Hypothalamus (tissue), 51 donors: ENCODE measurements around the gene SAT2.

Experiments used
- DNase-seq, 51 donors: peaks; one replicate each; lab custom pipeline; 2025; lab: John Stamatoyannopoulos, UW

SAT2 gene

GRCh38 chr17:7593296-7593695, 34.3 kb downstream of the SAT2 start:
- DNase-seq, result no peak

GRCh38 chr17:7592422-7593021, 35.1 kb downstream of the SAT2 start:
- no peak for DNase-seq

DNA sequence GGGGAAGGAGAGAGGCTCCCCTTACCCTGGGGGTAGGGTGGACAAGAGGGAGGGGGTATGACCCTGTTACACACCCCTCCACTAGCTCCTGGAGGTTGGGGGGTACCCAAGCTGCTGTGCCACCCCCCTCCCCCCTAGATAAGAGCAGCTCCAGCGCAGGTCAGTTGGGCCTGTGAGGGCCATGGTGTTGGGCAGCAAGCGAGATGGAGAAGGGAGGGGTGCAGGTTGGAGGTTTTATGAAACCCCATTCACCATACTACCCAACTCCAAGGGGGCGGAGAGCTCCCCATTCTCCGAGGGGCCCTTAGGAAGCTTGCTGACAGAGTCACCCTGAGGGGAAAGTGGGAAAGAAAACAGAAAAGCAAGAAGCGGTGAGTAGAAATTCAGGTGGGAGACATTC, 36.0 kb downstream of the SAT2 start:
- DNase-seq, result no peak

- DNase-seq, result no peak
Measured at GRCh38 chr17:7590743-7591142, 36.9 kb downstream of the SAT2 start.

- DNase-seq, result no peak
Measured at GRCh38 chr17:7589891-7590691, 37.5 kb downstream of the SAT2 start, which contains the start of gene SOX15. Gene SOX15 (minus strand): TSS chr17:7590094. CDS start chr17:7589676, 418 bp downstream.

DNA sequence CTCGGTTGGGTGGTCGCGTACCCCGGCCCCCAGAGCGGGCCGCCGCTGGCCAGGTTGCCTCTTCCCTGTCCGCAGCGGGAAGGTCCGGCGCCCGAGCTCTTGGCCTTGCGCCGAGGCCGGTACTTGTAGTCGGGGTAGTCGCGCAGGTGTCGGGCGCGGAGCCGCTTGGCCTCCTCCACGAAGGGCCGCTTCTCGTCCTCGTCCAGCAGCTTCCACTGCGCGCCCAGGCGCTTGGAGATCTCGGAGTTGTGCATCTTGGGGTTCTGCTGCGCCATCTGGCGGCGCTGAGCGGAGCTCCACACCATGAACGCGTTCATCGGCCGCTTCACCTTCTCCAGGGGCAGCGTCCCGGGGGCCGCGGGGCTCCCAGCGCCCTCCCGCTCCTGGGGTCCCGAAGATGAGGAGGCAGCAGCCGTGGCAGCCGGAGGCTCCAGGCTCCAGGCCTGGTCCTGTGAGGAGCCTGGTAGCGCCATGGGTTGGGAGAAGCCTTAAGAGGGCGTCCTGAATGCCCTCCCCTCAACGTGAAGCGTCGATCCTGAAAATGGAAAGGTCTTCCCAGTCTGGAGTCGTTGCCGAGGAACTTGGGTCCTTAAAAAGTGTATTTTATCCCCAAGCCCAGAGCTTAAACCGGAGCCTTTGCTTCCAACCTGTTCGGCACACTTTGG, 38.3 kb downstream of the SAT2 start:
- peak in 45 of 51 donors; percentile 26 to 88 (median 73) for DNase-seq

- peak in 1 of 51 donors; percentile 42 for DNase-seq
Measured at GRCh38 chr17:7588553-7589203, 38.9 kb downstream of the SAT2 start.

- no peak for DNase-seq
Measured at GRCh38 chr17:7587420-7588151, 40.0 kb downstream of the SAT2 start.

DNA sequence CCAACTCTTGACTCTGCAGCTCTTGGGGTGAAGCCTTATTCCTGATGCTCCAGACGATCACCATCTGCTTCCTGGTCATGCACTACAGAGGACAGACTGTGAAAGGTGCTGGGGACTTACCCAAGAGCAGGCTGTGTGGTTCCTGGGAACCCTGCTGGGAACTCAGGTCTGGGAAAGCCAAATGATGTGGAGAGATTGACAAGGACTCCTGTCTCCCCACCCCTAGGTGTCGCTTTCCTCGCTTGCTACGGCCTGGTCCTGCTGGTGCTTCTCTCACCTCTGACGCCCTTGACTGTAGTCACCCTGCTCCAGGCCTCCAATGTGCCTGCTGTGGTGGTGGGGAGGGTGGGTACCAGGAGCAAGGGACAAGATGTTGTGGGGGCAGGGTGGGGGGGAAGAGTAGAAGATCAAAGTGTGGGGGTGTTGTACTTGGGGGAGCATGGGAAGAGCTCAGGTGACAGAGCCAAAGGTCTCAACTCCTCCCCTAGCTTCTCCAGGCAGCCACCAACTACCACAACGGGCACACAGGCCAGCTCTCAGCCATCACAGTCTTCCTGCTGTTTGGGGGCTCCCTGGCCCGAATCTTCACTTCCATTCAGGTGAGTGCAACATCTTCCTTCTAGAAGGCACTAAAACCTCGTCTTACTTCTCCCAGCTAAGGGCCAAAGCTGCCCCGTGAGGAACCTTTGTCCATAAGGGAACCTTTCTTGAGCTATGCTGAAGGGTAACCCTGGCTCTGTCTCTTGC, 40.8 kb downstream of the SAT2 start:
- DNase-seq, result no peak

DNA sequence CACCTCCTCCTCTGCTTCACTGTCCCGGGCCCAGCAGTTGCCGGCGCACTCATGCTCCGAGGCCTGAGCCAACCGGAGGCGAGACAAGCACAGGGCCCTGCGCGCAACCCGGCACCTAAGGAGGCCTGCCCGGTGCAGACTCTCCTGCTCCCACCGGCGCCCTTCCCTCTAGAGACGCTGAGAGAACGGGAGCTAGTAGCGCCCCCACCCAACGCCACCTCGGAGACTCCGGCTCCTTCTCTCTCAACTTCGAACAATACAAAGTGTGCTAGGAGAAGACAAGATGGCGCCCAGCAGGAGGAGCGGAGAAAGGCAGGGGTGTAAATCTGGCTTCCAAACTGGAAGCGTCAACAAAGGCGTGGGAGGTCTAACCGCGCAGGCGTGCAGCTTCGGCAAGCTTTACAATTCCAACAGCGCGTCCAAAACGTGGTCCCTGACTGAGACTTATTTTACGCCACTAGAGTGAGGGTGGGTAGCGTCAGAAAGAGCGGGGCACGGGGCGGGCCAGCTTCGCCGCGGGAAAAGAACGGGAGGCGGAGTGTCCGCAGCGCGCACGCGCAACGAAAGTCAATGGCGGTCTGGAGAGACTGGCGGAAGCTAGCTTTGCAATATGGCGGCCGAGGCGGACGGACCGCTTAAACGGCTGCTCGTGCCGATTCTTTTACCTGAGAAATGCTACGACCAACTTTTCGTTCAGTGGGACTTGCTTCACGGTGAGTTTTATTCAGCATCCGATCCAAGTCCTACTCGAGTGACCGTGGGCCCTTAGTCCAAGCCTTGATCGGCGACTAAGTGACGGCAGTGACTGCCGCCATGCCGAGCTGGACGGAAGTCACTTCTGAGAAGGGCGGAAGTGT, 44.1 kb downstream of the SAT2 start, which contains the start of gene MPDU1:
Gene MPDU1 (plus strand): TSS at position 600 of the 857 bp plus-strand sequence. CDS start 11 bp downstream, at position 611.
- peak; percentile 82 to 99 (median 95) for DNase-seq

DNA sequence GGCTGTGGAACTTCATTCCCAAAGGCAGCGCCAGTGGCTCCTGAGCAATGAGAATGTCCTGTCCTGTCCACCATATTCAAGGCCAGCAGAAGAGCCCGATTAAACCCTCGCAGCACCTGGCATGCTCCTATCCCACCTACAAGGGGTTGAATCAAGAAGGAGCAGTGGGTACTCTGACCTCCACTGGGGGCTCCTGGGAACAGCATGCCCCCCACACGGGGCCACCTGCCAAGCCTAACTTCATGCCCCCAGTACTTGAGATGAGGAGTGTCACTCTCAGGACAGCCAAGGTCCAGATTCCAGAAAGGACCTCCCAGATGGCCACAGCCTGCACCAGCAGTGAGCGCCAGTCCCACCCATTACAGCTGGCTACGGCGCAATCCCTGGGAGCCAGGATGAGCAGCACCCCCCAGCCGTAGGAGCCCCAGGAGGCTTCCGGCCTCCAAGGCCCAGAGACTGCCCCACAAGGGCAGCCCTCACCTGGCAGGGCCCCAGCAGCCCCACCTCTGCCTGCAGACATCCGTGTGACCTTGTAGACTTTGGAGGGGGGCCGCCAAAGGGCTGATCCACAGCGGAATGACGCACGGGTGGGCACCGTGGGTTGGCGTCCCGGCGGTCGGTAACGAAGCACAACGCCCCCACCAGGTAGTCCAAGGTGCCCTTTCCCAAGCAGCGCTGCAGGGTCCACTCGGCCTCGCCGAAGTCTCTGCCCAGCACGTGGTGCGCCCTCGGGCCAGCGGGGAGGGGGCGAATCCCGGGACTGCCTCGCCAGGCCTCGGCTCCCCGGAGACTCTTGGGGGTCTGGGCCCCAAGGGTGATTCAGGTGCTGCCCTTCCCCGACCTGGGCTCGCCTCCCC, 45.0 kb downstream of the SAT2 start:
- peak in 2 of 51 donors; percentile 17 to 56 for DNase-seq

DNA sequence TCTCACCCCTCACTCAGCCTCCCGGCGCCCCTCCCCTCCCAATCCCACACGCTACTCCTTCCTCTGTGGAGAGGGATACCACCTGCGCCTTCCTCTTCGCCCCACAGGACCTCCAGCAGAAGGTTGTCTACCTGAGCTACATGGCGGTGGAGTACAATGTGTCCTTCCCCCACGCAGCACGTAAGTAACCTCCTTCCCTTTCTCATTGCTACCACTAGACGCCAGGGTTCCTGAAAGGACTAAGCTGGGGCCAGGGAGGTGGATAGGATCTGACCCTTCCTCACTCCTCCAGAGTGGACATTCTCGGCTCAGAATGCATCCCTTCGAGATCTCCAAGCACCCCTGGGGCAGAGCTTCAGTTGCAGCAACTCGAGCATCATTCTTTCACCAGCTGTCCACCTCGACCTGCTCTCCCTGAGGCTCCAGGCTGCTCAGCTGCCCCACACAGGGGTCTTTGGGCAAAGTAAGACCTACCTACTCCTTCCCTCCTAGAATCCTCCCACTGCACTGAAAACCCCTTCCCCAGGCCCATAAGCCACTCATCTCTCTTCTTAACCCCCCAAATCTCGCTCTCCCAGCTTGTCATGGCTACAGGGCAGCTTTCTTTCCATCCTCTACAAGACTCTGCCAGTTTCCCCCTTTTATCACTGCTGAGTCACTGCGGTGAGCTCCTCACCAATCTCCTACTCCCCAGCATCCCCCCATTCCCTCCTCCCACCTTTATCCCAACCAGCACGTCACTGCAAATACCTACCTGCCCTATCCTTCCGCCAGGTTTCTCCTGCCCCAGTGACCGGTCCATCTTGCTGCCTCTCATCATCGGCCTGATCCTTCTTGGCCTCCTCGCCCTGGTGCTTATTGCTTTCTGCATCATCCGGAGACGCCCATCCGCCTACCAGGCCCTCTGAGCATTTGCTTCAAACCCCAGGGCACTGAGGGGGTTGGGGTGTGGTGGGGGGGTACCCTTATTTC, 46.7 kb downstream of the SAT2 start:
- no peak for DNase-seq

DNA sequence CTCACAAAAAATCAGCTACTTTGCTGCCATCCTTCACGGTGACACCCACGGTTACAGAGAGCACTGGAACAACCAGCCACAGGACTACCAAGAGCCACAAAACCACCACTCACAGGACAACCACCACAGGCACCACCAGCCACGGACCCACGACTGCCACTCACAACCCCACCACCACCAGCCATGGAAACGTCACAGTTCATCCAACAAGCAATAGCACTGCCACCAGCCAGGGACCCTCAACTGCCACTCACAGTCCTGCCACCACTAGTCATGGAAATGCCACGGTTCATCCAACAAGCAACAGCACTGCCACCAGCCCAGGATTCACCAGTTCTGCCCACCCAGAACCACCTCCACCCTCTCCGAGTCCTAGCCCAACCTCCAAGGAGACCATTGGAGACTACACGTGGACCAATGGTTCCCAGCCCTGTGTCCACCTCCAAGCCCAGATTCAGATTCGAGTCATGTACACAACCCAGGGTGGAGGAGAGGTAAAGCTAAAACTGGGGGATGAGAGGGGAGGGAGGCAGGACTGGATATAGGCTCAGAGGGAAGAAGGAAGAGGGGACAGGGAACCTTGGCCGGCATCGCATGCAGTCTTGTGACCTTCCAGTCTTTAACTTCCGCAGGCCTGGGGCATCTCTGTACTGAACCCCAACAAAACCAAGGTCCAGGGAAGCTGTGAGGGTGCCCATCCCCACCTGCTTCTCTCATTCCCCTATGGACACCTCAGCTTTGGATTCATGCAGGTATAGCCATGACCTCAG, 47.6 kb downstream of the SAT2 start:
- DNase-seq, result peak in 1 of 51 donors; percentile 7

- DNase-seq, result peak in 23 of 51 donors; percentile 16 to 74 (median 47)
Measured at GRCh38 chr17:7579001-7579833, 48.4 kb downstream of the SAT2 start, which contains the start of gene CD68. Gene CD68 (plus strand): TSS chr17:7579638. CDS start chr17:7579678, 40 bp downstream.
